ENCODE measurements around the gene NPIPB8. TPM values are rescaled to one million over a fixed set of nuclear protein-coding genes. Genes with fewer than 3 reads are reported as not detected.
"Not testable (repeated sequence)": the region's sequence is repeated elsewhere in the genome, so short reads cannot be mapped to it uniquely, and the experiment has no call there.

Gene NPIPB8
- under 1 TPM in 2 of 4 donors, not detected in 2; 0.27 to 0.32 TPM for total RNA-seq

DNA sequence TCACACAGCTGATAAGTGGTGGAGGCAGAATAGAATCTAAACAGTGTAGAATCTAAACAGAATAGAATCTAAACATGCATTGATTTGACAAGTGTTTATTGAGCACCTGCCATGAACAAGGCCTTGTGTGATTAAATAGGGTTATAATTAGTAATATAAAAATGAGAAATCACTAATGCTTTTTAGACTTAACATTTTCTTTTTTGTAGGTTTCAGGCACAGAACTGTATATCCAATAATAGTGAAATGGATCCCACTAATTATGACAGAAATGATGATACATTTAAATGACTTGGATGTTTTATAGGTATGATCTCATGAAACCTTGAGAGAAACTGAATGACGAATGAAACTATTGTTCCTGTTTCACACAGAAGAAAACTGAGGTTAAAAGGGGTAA is at the start of gene NPIPB8:
Gene NPIPB8, plus strand, starts transcription at position 301 of the 400 bp plus-strand sequence. CDS start 296 bp downstream, outside the sequence.
- H3K27ac ChIP-seq; in situ Hi-C loops (cut with MboI; ENCODE audit: low pct_ligation_motif_present in 1 of 4, low pct_unique_long_range_greater_than_20kb in 1 of 4, low sequenced_read_pairs in 3 of 4); H3K4me1 ChIP-seq; H3K27me3 ChIP-seq; H3K4me3 ChIP-seq; H3K36me3 ChIP-seq; H3K9me3 ChIP-seq; intact Hi-C loops (cut with DNase I; ENCODE audit: low total_unique reads); DNase-seq: not testable (repeated sequence)
- 71% methylated on average over 1 of the region's 1 CpG; no CpG with 5 or more reads in 1 of the 2 donors for WGBS, 2 donors (ENCODE audit: low coverage in 1 of 2)

DNA sequence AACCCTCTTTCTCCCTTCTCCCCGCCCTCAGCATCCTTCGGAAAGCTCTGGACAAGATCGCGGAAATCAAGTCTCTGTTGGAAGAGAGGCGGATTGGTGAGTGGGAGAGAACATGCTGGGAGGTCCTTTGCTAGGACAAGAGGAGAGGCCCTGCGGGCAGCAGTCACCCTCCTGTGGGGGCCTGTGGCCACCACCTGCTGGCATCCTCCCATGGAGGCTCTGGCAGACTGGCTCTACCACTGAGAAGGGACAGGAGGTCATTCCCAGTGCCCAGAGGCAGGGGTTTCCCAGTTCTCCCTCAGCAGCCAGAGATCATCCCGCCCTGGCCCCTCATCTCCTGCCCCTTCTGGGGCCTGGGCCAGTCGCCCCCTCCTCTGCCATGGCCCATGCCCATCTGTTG is 48.8 kb upstream of the NPIPB8 start:
- H3K9me3 ChIP-seq: no peaks in the 10 kb centered on the region
- H3K4me1 ChIP-seq: peaks cover 0 to 3% (median 0%) of the 10 kb centered on the region in 4 donors
- H3K27ac ChIP-seq: no peak overlapping the region
- H3K36me3 ChIP-seq: peaks cover 0 to 23% (median 7%) of the 10 kb centered on the region in 4 donors
- intact Hi-C loops (cut with DNase I; ENCODE audit: low total_unique reads) (no loop called here), in situ Hi-C loops (cut with MboI; ENCODE audit: low pct_ligation_motif_present in 1 of 4, low pct_unique_long_range_greater_than_20kb in 1 of 4, low sequenced_read_pairs in 3 of 4) (no loop called here)
- whole genome bisulfite sequencing, 2 donors (ENCODE audit: low coverage in 1 of 2): 93 to 97% methylated on average over 3 to 8 of the region's 8 CpGs
- no peaks in the 10 kb centered on the region for H3K27me3 ChIP-seq
- H3K4me3 ChIP-seq: no peak overlapping the region
- TF ChIP-seq, protein P1, sequence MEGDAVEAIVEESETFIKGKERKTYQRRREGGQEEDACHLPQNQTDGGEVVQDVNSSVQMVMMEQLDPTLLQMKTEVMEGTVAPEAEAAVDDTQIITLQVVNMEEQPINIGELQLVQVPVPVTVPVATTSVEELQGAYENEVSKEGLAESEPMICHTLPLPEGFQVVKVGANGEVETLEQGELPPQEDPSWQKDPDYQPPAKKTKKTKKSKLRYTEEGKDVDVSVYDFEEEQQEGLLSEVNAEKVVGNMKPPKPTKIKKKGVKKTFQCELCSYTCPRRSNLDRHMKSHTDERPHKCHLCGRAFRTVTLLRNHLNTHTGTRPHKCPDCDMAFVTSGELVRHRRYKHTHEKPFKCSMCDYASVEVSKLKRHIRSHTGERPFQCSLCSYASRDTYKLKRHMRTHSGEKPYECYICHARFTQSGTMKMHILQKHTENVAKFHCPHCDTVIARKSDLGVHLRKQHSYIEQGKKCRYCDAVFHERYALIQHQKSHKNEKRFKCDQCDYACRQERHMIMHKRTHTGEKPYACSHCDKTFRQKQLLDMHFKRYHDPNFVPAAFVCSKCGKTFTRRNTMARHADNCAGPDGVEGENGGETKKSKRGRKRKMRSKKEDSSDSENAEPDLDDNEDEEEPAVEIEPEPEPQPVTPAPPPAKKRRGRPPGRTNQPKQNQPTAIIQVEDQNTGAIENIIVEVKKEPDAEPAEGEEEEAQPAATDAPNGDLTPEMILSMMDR (IDR thresholded peaks at IDR 0.05): no peak
- TF ChIP-seq EP300 (IDR thresholded peaks at IDR 0.05; ENCODE audit: low read depth) (no peak), POLR2A (IDR thresholded peaks at IDR 0.05) (no peak), POLR2AphosphoS5 (IDR thresholded peaks at IDR 0.05) (no peak)
- no peak for DNase-seq

DNA sequence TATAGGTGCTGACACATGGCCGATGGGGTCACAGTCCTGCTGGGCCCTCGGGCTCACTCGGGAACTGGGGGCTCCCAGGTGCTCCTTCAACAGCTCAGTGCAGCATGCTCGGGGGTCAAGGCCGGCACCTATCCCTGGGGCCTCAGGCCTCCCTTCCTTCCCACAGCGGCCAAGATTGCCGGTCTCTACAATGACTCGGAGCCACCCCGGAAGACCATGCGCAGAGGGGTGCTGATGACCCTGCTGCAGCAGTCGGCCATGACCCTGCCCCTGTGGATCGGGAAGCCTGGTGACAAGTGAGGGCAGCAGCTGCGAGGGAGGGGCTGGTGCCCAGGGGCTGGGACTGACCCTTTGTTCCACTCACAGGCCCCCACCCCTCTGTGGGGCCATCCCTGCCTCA is 47.9 kb upstream of the NPIPB8 start:
- Histone ChIP-seq H3K4me1 (peaks cover 0 to 3% (median 0%) of the 10 kb centered on the region in 4 donors), H3K27me3 (no peaks in the 10 kb centered on the region), H3K27ac (no peak overlapping the region), H3K36me3 (peaks cover 0 to 23% (median 7%) of the 10 kb centered on the region in 4 donors), H3K4me3 (no peak overlapping the region), H3K9me3 (no peaks in the 10 kb centered on the region)
- in situ Hi-C loops (cut with MboI; ENCODE audit: low pct_ligation_motif_present in 1 of 4, low pct_unique_long_range_greater_than_20kb in 1 of 4, low sequenced_read_pairs in 3 of 4): no loop called here
- no peak for TF ChIP-seq POLR2AphosphoS5 (IDR thresholded peaks at IDR 0.05)
- no peak for TF ChIP-seq POLR2A (IDR thresholded peaks at IDR 0.05)
- TF ChIP-seq EP300 (IDR thresholded peaks at IDR 0.05; ENCODE audit: low read depth): no peak
- TF ChIP-seq, protein P1 (IDR thresholded peaks at IDR 0.05): no peak
- WGBS, 2 donors (ENCODE audit: low coverage in 1 of 2): 93% methylated on average over 13 of the region's 13 CpGs; no CpG with 5 or more reads in 1 of the 2 donors
- intact Hi-C loops (cut with DNase I; ENCODE audit: low total_unique reads): no loop called here
- DNase-seq: no peak

DNA sequence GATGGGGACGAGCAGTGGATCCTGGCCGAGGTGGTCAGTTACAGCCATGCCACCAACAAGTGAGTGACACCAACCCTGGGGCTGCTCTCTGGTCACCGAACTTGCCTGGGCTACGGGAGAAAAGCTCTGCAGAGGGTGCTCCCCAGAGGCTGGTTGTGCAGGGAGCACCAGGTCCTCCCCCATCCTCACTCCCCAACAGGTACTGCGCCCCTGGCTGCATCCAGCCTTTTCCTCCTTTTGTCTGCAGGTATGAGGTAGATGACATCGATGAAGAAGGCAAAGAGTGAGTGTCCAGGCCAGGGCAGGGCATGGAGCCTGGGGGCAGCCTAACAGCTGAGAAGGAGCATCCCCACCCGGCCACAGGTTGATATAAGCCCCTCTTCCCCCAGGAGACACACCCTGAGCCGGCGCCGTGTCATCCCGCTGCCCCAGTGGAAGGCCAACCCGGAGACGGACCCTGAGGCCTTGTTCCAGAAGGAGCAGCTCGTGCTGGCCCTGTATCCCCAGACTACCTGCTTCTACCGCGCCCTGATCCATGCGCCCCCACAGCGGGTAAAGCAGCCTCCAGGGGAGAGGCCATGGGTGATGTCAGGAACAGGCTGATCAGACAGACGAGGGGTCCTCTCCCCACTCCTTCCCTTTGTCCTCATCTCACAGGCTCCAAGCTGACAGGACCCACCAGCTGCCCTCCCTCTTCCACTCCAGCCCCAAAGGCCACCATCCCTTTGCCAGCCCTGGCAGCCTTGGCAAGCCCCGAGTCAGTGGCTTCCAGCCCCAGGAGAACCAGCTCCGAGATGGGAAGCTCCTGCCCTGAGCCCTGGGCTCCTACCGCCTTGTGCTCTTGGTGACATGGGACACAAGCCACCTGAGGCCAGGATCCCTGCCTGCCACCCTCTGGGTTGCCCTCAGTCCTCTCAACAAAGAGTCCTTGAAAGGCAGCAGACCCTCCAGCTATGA is 47.2 kb upstream of the NPIPB8 start:
- intact Hi-C loops (cut with DNase I; ENCODE audit: low total_unique reads) (no loop called here), in situ Hi-C loops (cut with MboI; ENCODE audit: low pct_ligation_motif_present in 1 of 4, low pct_unique_long_range_greater_than_20kb in 1 of 4, low sequenced_read_pairs in 3 of 4) (no loop called here)
- DNase-seq: no peak
- TF ChIP-seq, protein P1 (IDR thresholded peaks at IDR 0.05): no peak
- TF ChIP-seq POLR2AphosphoS5 (IDR thresholded peaks at IDR 0.05): no peak
- TF ChIP-seq EP300 (IDR thresholded peaks at IDR 0.05; ENCODE audit: low read depth): no peak
- TF ChIP-seq POLR2A (IDR thresholded peaks at IDR 0.05): no peak
- Histone ChIP-seq H3K36me3 (peaks cover 0 to 23% (median 7%) of the 10 kb centered on the region in 4 donors), H3K27me3 (no peaks in the 10 kb centered on the region), H3K4me3 (no peak overlapping the region), H3K27ac (no peak overlapping the region), H3K9me3 (no peaks in the 10 kb centered on the region), H3K4me1 (peaks cover 0 to 3% (median 0%) of the 10 kb centered on the region in 4 donors)
- WGBS, 2 donors (ENCODE audit: low coverage in 1 of 2): 95% methylated on average over 22 of the region's 22 CpGs; no CpG with 5 or more reads in 1 of the 2 donors
